PFSK-1 (cell line): ENCODE measurements around the gene PROK1.

Experiments
- FOXP2 ChIP-seq: optimal IDR thresholded peaks from 2 replicates; pipeline ENCODE3; 2011; ENCODE audit warnings: borderline replicate concordance, control low read depth, inconsistent platforms; ENCODE audit not compliant: insufficient read depth; ENCODE audit errors: extremely low read length, extremely low read depth
- POLR2AphosphoS5 ChIP-seq: IDR thresholded peaks from 2 replicates; pipeline ENCODE4 v1.6.1; 2012; ENCODE audit warnings: low read depth, mild to moderate bottlenecking, control low read depth, low read length, moderate library complexity
- REST ChIP-seq, 2 experiments: IDR thresholded peaks; 2 replicates each; pipeline versions ENCODE4 v1.6.1 to v1.8.0; 2011 to 2012; ENCODE audit warnings: low read depth in 2 of 2, low read length in 2 of 2, control low read depth in 1 of 2, inconsistent platforms in 1 of 2, mild to moderate bottlenecking in 1 of 2, moderate library complexity in 1 of 2; ENCODE audit not compliant: insufficient read depth in 1 of 2
- SIN3A ChIP-seq: IDR thresholded peaks from 2 replicates; pipeline ENCODE4 v1.6.1; 2012; ENCODE audit warnings: mild to moderate bottlenecking, low read length, moderate library complexity, borderline replicate concordance; ENCODE audit not compliant: insufficient read depth
- TAF1 ChIP-seq: IDR thresholded peaks from 2 replicates; pipeline ENCODE4 v1.6.1; 2012; ENCODE audit warnings: low read length, control low read depth, borderline replicate concordance; ENCODE audit not compliant: insufficient read depth

GRCh38 chr1:110449661-110450651, 993 bp upstream of the PROK1 start:
- TF ChIP-seq POLR2AphosphoS5 (no peak), REST (IDR thresholded peaks at IDR 0.05; ENCODE audit: insufficient read depth in 1 of 2, low read depth in 2 of 2, low read length in 2 of 2) (no peak), TAF1 (no peak), SIN3A (no peak), FOXP2 (no peak)
